ENCODE results near the gene ELOB. TPM values are rescaled to one million over a fixed set of nuclear protein-coding genes. Genes with fewer than 3 reads are reported as not detected.

Gene ELOB
- total RNA-seq = 100 to 1,000 TPM; 200 to 205 TPM
- polyA plus RNA-seq (ENCODE audit: insufficient read length in 6 of 6) = 100 to 1,000 TPM; 133 to 224 (median 180) TPM
- long read RNA-seq, donor 1, transcript ELOB-202 (3 exons, 997 nt) = minor isoform, 178 of 395 reads
- long read RNA-seq, donor 1, transcript ELOB-203 (4 exons, 991 nt) = major isoform, 208 of 395 reads
- long read RNA-seq, donor 1, partial matches to known transcripts = 5 of 395 reads
- long read RNA-seq, donor 1, other reads (novel, unspliced or antisense) = 0 of 395 reads
- long read RNA-seq, donor 2, transcript ELOB-202 (3 exons, 997 nt) = major isoform, 147 of 1,005 reads
- long read RNA-seq, donor 2, transcript ELOB-203 (4 exons, 991 nt) = minor isoform, 121 of 1,005 reads
- long read RNA-seq, donor 2, partial matches to known transcripts = 534 of 1,005 reads
- long read RNA-seq, donor 2, other reads (novel, unspliced or antisense) = 198 of 1,005 reads
- long read RNA-seq, donor 3, transcript ELOB-203 (4 exons, 991 nt) = major isoform, 150 of 297 reads
- long read RNA-seq, donor 3, transcript ELOB-202 (3 exons, 997 nt) = minor isoform, 138 of 297 reads
- long read RNA-seq, donor 3, partial matches to known transcripts = 0 of 297 reads
- long read RNA-seq, donor 3, other reads (novel, unspliced or antisense) = 5 of 297 reads
- long read RNA-seq, donor 4, transcript ELOB-203 (4 exons, 991 nt) = major isoform, 249 of 363 reads
- long read RNA-seq, donor 4, transcript ELOB-205 (3 exons, 331 nt) = minor isoform, 6 of 363 reads
- long read RNA-seq, donor 4, transcript ELOB-202 (3 exons, 997 nt) = minor isoform, 97 of 363 reads
- long read RNA-seq, donor 4, partial matches to known transcripts = 4 of 363 reads
- long read RNA-seq, donor 4, other reads (novel, unspliced or antisense) = 3 of 363 reads
- long read RNA-seq, donor 5, transcript ELOB-203 (4 exons, 991 nt) = minor isoform, 126 of 298 reads
- long read RNA-seq, donor 5, transcript ELOB-202 (3 exons, 997 nt) = major isoform, 148 of 298 reads
- long read RNA-seq, donor 5, partial matches to known transcripts = 17 of 298 reads
- long read RNA-seq, donor 5, other reads (novel, unspliced or antisense) = 5 of 298 reads
- long read RNA-seq, donor 6, transcript ELOB-203 (4 exons, 991 nt) = major isoform, 210 of 428 reads
- long read RNA-seq, donor 6, transcript ELOB-202 (3 exons, 997 nt) = minor isoform, 192 of 428 reads
- long read RNA-seq, donor 6, partial matches to known transcripts = 21 of 428 reads
- long read RNA-seq, donor 6, other reads (novel, unspliced or antisense) = 0 of 428 reads
- long read RNA-seq, donor 7, transcript ELOB-202 (3 exons, 997 nt) = major isoform, 116 of 214 reads
- long read RNA-seq, donor 7, transcript ELOB-203 (4 exons, 991 nt) = minor isoform, 95 of 214 reads
- long read RNA-seq, donor 7, partial matches to known transcripts = 0 of 214 reads
- long read RNA-seq, donor 7, other reads (novel, unspliced or antisense) = 0 of 214 reads
- long read RNA-seq, donor 8, transcript ELOB-203 (4 exons, 991 nt) = major isoform, 88 of 182 reads
- long read RNA-seq, donor 8, transcript ELOB-205 (3 exons, 331 nt) = minor isoform, 5 of 182 reads
- long read RNA-seq, donor 8, transcript ELOB-202 (3 exons, 997 nt) = minor isoform, 78 of 182 reads
- long read RNA-seq, donor 8, partial matches to known transcripts = 6 of 182 reads
- long read RNA-seq, donor 8, other reads (novel, unspliced or antisense) = 5 of 182 reads
- long read RNA-seq, donor 9, partial matches to known transcripts = 0 of 1 reads
- long read RNA-seq, donor 9, other reads (novel, unspliced or antisense) = 0 of 1 reads
- long read RNA-seq, donor 10, transcript ELOB-205 (3 exons, 331 nt) = minor isoform, 6 of 358 reads
- long read RNA-seq, donor 10, transcript ELOB-203 (4 exons, 991 nt) = major isoform, 273 of 358 reads
- long read RNA-seq, donor 10, transcript ELOB-202 (3 exons, 997 nt) = minor isoform, 73 of 358 reads
- long read RNA-seq, donor 10, partial matches to known transcripts = 2 of 358 reads
- long read RNA-seq, donor 10, other reads (novel, unspliced or antisense) = 1 of 358 reads
- long read RNA-seq, donor 11 = 0 reads
- long read RNA-seq, donor 12, transcript ELOB-203 (4 exons, 991 nt) = minor isoform, 72 of 151 reads
- long read RNA-seq, donor 12, transcript ELOB-202 (3 exons, 997 nt) = major isoform, 79 of 151 reads
- long read RNA-seq, donor 12, partial matches to known transcripts = 0 of 151 reads
- long read RNA-seq, donor 12, other reads (novel, unspliced or antisense) = 0 of 151 reads

DNA sequence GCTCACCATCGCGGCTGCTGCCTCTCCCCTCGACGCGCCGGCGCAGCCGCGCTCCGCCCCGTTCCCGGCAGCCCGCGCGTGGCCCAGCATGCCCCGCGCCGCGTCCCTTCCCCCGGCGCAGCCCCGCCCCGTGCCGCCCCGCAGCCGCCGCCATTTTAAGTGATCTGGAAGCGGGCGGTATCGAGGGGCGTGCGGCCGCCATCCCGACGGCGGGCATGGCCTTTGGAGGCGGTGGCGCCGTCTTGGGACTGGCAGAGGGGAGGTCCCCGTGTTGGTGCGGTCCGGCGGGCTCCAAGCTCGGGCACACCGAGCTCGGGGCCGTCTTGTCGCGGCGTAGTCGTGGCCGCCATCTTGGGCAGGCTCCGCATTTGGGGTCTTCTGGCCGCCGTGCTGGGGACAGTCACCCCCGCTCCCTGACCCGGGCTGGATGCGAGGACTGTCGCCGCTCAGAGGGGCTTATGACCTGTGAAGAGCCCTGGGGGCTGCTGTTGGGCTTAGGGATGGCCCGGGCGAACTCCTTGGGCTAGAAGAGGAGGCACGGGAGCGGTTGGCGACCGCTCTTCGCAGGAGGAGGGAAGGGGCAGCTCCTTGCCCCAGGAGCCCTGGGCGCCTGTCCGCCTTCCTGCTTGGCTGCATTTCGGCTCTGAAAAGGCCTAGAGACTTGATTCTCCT lies at the start of gene ELOB:
TSS of gene ELOB (minus strand) at position 50 of the 672 bp plus-strand sequence. CDS start at position 9, 41 bp downstream.
- TF ChIP-seq, protein P1, sequence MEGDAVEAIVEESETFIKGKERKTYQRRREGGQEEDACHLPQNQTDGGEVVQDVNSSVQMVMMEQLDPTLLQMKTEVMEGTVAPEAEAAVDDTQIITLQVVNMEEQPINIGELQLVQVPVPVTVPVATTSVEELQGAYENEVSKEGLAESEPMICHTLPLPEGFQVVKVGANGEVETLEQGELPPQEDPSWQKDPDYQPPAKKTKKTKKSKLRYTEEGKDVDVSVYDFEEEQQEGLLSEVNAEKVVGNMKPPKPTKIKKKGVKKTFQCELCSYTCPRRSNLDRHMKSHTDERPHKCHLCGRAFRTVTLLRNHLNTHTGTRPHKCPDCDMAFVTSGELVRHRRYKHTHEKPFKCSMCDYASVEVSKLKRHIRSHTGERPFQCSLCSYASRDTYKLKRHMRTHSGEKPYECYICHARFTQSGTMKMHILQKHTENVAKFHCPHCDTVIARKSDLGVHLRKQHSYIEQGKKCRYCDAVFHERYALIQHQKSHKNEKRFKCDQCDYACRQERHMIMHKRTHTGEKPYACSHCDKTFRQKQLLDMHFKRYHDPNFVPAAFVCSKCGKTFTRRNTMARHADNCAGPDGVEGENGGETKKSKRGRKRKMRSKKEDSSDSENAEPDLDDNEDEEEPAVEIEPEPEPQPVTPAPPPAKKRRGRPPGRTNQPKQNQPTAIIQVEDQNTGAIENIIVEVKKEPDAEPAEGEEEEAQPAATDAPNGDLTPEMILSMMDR (IDR thresholded peaks at IDR 0.05) = no peak
- Histone ChIP-seq H3K9me3 (no peaks in the 10 kb centered on the region), H3K36me3 (peaks cover 0 to 31% of the 10 kb centered on the region in 2 donors), H3K27ac (peak within 1 kb of the TSS; percentile 96 to 100), H3K4me3 (peak within 1 kb of the TSS; percentile 95 to 99), H3K4me1 (peaks cover 22 to 37% of the 10 kb centered on the region in 2 donors), H3K27me3 (no peaks in the 10 kb centered on the region)
- DNase-seq (peak; percentile 87 to 98 (median 90)), ATAC-seq (peak; percentile 94)
- intact Hi-C loops (cut with DNase I) = no loop called here

DNA sequence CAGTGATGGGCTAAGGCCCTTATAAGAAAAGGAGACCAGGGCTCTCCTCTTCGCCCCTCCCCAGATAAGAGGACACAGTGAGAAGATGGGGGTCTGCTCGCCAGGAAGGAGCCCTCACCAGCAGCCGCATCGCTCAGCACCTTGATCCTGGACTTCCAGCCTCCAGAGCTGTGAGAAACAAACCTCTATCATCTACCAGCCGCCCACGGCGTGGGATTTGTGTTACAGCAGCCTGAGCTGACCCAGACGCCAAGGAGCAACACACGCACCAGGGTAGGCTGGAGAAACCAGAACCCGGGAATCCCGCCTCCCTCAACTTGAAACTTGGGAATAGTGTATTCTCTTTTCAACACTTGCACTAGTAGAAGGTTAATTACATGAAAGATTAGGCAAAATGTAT lies 48.8 kb upstream of the ELOB start:
- ATAC-seq (no peak), DNase-seq (peak in 1 of 4 donors; percentile 62)
- Histone ChIP-seq H3K4me1 (peaks cover 0 to 12% of the 10 kb centered on the region in 2 donors), H3K27ac (no peak overlapping the region), H3K36me3 (no peaks in the 10 kb centered on the region), H3K4me3 (no peak overlapping the region), H3K9me3 (no peaks in the 10 kb centered on the region), H3K27me3 (peaks cover 0 to 13% of the 10 kb centered on the region in 2 donors)
- TF ChIP-seq, protein P1 (IDR thresholded peaks at IDR 0.05) = no peak
- intact Hi-C loops (cut with DNase I) = no loop called here

DNA sequence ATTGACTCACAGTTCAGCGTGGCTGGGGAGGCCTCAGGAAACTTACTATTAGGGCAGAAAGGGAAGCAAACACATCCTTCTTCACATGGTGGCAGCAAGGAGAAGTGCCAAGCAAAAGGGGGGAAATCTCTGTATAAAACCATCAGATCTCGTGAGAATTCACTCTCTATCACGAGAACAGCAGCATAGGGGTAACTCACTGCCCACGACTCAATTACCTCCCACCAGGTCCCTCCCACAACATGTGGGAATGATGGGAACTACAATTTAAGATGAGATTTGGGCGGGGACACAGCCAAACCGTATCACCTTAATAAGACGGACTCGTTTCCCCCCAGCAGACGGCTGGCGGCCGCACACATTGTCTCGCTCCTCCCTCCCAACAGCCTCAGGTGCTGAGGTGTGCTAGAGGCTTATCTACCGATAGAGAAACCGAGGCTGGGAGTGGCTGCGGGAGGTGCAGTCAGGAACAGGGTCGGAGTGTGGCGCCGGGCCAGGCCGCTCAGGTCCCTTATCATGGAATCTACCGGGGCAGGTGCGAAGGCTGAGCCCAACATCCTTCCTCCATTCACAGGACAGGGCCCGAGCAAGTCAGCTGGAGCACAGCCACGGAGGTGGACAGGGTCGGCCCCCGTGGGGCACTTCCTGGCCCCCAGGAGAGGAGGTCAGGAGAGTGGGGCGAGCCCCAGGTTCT lies 48.1 kb upstream of the ELOB start:
- Histone ChIP-seq H3K4me1 (peaks cover 0 to 7% of the 10 kb centered on the region in 2 donors), H3K4me3 (no peak overlapping the region), H3K36me3 (no peaks in the 10 kb centered on the region), H3K9me3 (no peaks in the 10 kb centered on the region), H3K27me3 (peaks cover 0 to 18% of the 10 kb centered on the region in 2 donors), H3K27ac (no peak overlapping the region)
- ATAC-seq (no peak), DNase-seq (no peak)
- intact Hi-C loops (cut with DNase I) = no loop called here
- TF ChIP-seq, protein P1 (IDR thresholded peaks at IDR 0.05) = no peak
